ENCODE data around the gene PLEKHA6.
A peak's percentile ranks its signal among the peaks of the same experiment; 100 is the strongest.

DNA sequence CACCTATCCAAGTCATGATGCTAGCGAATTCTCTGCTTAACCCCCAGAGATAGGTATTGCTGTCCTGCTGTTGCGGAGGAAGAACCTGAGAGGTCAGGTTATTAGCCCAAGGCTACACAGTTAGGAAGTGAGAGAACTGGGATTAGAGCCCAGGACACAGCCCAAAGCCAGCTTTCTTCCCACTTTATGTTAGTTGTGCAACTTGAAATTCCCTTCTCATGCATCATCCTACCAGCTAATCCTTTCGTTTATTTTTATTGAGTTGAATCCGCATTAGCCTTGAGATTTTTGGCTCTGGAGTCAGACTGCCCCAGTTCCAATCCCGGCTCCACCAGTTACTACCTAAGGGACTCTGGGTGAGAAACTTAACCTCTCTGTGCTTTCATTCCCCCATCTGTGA lies 65.4 kb downstream of the PLEKHA6 start:
- TF ChIP-seq EP300 (IDR thresholded peaks at IDR 0.05) (no peak), POLR2AphosphoS5 (IDR thresholded peaks at IDR 0.05) (peak in 1 of 2 donors; percentile 13)
- TF ChIP-seq, protein P1, sequence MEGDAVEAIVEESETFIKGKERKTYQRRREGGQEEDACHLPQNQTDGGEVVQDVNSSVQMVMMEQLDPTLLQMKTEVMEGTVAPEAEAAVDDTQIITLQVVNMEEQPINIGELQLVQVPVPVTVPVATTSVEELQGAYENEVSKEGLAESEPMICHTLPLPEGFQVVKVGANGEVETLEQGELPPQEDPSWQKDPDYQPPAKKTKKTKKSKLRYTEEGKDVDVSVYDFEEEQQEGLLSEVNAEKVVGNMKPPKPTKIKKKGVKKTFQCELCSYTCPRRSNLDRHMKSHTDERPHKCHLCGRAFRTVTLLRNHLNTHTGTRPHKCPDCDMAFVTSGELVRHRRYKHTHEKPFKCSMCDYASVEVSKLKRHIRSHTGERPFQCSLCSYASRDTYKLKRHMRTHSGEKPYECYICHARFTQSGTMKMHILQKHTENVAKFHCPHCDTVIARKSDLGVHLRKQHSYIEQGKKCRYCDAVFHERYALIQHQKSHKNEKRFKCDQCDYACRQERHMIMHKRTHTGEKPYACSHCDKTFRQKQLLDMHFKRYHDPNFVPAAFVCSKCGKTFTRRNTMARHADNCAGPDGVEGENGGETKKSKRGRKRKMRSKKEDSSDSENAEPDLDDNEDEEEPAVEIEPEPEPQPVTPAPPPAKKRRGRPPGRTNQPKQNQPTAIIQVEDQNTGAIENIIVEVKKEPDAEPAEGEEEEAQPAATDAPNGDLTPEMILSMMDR (IDR thresholded peaks at IDR 0.05), result no peak
